Measurements from ENCODE around the gene PCDHB14. TPM values are rescaled to one million over a fixed set of nuclear protein-coding genes. Genes with fewer than 3 reads are reported as not detected.

Gene PCDHB14
- total RNA-seq, 1 donor from 2014 or later, result 3.3 TPM

GRCh38 chr5:141250576-141250975 lies 27.4 kb downstream of the PCDHB14 start:
- intact Hi-C loops (cut with DNase I), result no loop called here

GRCh38 chr5:141258464-141258863 lies 35.3 kb downstream of the PCDHB14 start:
- no peak for DNase-seq
- ATAC-seq (ENCODE audit: poor library complexity), result no peak

More at GRCh38 chr5:141250576-141250975, 27.4 kb downstream of the PCDHB14 start:
- DNase-seq (no peak), ATAC-seq (ENCODE audit: poor library complexity) (no peak)

GRCh38 chr5:141258948-141259347 lies 35.8 kb downstream of the PCDHB14 start:
- intact Hi-C loops (cut with DNase I), result no loop called here
- no peak for ATAC-seq (ENCODE audit: poor library complexity)
- no peak for DNase-seq

More at GRCh38 chr5:141258464-141258863, 35.3 kb downstream of the PCDHB14 start:
- intact Hi-C loops (cut with DNase I), result no loop called here

- DNase-seq (no peak), ATAC-seq (ENCODE audit: poor library complexity) (no peak)
- intact Hi-C loops (cut with DNase I), result no loop called here
These were observed 37.5 kb downstream of the PCDHB14 start for GRCh38 chr5:141260458-141261237.

- intact Hi-C loops (cut with DNase I), result no loop called here
- ATAC-seq (ENCODE audit: poor library complexity) (no peak), DNase-seq (no peak)
These were observed 38.0 kb downstream of the PCDHB14 start for GRCh38 chr5:141261238-141261546.

GRCh38 chr5:141269195-141269594 lies 46.1 kb downstream of the PCDHB14 start:
- ATAC-seq (ENCODE audit: poor library complexity) (no peak), DNase-seq (no peak)
- intact Hi-C loops (cut with DNase I), result loop anchor here (5.0 kb wide), 1 partner anchor 33 kb away; the partner anchor contains the start of gene SLC25A2

DNA sequence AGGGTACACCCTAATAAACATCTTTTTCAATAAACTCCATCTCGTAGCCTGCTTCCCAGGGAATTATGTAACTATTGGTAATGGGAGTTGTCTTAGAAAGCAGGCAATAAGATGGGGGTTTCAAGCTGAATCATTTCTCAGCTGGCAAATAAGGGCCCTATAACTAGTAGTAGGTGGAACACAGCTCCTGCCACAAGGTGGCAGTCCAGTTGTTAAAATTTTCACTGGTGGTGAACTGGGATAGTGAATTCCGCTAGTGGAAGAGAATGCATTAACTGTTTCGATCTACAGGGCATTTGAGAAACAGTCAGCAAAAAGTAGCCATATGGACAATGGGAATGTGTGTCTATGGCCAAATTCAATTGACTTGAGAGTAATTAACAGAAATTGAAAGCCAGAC lies 49.8 kb downstream of the PCDHB14 start:
- intact Hi-C loops (cut with DNase I), result no loop called here
- DNase-seq (no peak), ATAC-seq (ENCODE audit: poor library complexity) (no peak)

Other genes with a start within 250 kb of the PCDHB14 start
- not detected for gene PCDHB1, start 172.0 kb upstream of the PCDHB14 start, total RNA-seq
- 2.0 TPM for gene PCDHB2, start 128.7 kb upstream of the PCDHB14 start, total RNA-seq
- gene PCDHB3, start 122.9 kb upstream of the PCDHB14 start, total RNA-seq, result 1.4 TPM
- 1.7 TPM for gene PCDHB4, start 101.5 kb upstream of the PCDHB14 start, total RNA-seq
- gene PCDHB5, start 88.1 kb upstream of the PCDHB14 start, total RNA-seq, result 1.3 TPM
- gene PCDHB6, start 73.3 kb upstream of the PCDHB14 start, total RNA-seq, result 0.35 TPM
- gene PCDHB7, start 50.7 kb upstream of the PCDHB14 start, total RNA-seq, result 0.62 TPM
- 2.1 TPM for gene PCDHB8, start 45.6 kb upstream of the PCDHB14 start, total RNA-seq
- 2.2 TPM for gene PCDHB16, start 41.0 kb upstream of the PCDHB14 start, total RNA-seq
- gene PCDHB9, start 36.2 kb upstream of the PCDHB14 start, total RNA-seq, result 0.81 TPM
- gene PCDHB10, start 31.0 kb upstream of the PCDHB14 start, total RNA-seq, result 0.81 TPM
- 0.73 TPM for gene PCDHB11, start 23.7 kb upstream of the PCDHB14 start, total RNA-seq
- gene PCDHB12, start 14.6 kb upstream of the PCDHB14 start, total RNA-seq, result 1.0 TPM
- 2.8 TPM for gene PCDHB13, start 9.4 kb upstream of the PCDHB14 start, total RNA-seq
- 3.9 TPM for gene PCDHB15, start 22.1 kb downstream of the PCDHB14 start, total RNA-seq
- gene SLC25A2, start 80.7 kb downstream of the PCDHB14 start, total RNA-seq, result 0.16 TPM
- gene TAF7, start 97.4 kb downstream of the PCDHB14 start, total RNA-seq, result 101 TPM
- 2.7 TPM for gene PCDHGA1, start 107.2 kb downstream of the PCDHB14 start, total RNA-seq
- 6.5 TPM for gene PCDHGA2, start 115.4 kb downstream of the PCDHB14 start, total RNA-seq
- 13.0 TPM for gene PCDHGA3, start 120.5 kb downstream of the PCDHB14 start, total RNA-seq
- gene PCDHGB1, start 126.8 kb downstream of the PCDHB14 start, total RNA-seq, result 7.8 TPM
- gene PCDHGA4, start 131.7 kb downstream of the PCDHB14 start, total RNA-seq, result 9.3 TPM
- 9.2 TPM for gene PCDHGB2, start 136.7 kb downstream of the PCDHB14 start, total RNA-seq
- 6.6 TPM for gene PCDHGA5, start 140.8 kb downstream of the PCDHB14 start, total RNA-seq
- 7.6 TPM for gene PCDHGB3, start 146.9 kb downstream of the PCDHB14 start, total RNA-seq
- gene PCDHGA6, start 150.5 kb downstream of the PCDHB14 start, total RNA-seq, result 6.7 TPM
- 7.7 TPM for gene PCDHGA7, start 159.4 kb downstream of the PCDHB14 start, total RNA-seq
- gene PCDHGB4, start 164.4 kb downstream of the PCDHB14 start, total RNA-seq, result 5.8 TPM
- gene PCDHGA8, start 169.3 kb downstream of the PCDHB14 start, total RNA-seq, result 10.1 TPM
- 7.2 TPM for gene PCDHGB5, start 174.6 kb downstream of the PCDHB14 start, total RNA-seq
- gene PCDHGA9, start 179.4 kb downstream of the PCDHB14 start, total RNA-seq, result 4.3 TPM
- gene PCDHGB6, start 184.7 kb downstream of the PCDHB14 start, total RNA-seq, result 6.2 TPM
- gene PCDHGA10, start 189.6 kb downstream of the PCDHB14 start, total RNA-seq, result 5.4 TPM
- gene PCDHGB7, start 194.3 kb downstream of the PCDHB14 start, total RNA-seq, result 9.8 TPM
- 5.1 TPM for gene PCDHGA11, start 197.7 kb downstream of the PCDHB14 start, total RNA-seq
- 4.9 TPM for gene PCDHGA12, start 207.2 kb downstream of the PCDHB14 start, total RNA-seq